Measurements from ENCODE around the gene TBC1D22B.
"Not testable (repeated sequence)": the region's sequence is repeated elsewhere in the genome, so short reads cannot be mapped to it uniquely, and the experiment has no call there.

The TBC1D22B gene

GRCh38 chr6:37334047-37334446 lies 76.5 kb downstream of the TBC1D22B start:
- in situ Hi-C loops (cut with MboI; ENCODE audit: low sequenced_read_pairs, unreplicated experiment), result no loop called here
- TF ChIP-seq CTCF (IDR thresholded peaks at IDR 0.05; ENCODE audit: borderline replicate concordance, control extremely low read depth, extremely low read depth, insufficient read depth, missing control alignments), result no peak
- no peak for DNase-seq (ENCODE audit: low spot score)

- in situ Hi-C loops (cut with MboI; ENCODE audit: low sequenced_read_pairs, unreplicated experiment), result not testable (repeated sequence)
Measured at GRCh38 chr6:37338317-37338716, 80.7 kb downstream of the TBC1D22B start.

GRCh38 chr6:37338745-37339255 lies 81.2 kb downstream of the TBC1D22B start:
- no peak for TF ChIP-seq CTCF (IDR thresholded peaks at IDR 0.05; ENCODE audit: borderline replicate concordance, control extremely low read depth, extremely low read depth, insufficient read depth, missing control alignments)
- no peak for DNase-seq (ENCODE audit: low spot score)
- in situ Hi-C loops (cut with MboI; ENCODE audit: low sequenced_read_pairs, unreplicated experiment), result no loop called here

More at GRCh38 chr6:37338317-37338716, 80.7 kb downstream of the TBC1D22B start:
- not testable (repeated sequence) for DNase-seq (ENCODE audit: low spot score)

GRCh38 chr6:37339741-37340638 lies 82.4 kb downstream of the TBC1D22B start:
- no peak for DNase-seq (ENCODE audit: low spot score)
- in situ Hi-C loops (cut with MboI; ENCODE audit: low sequenced_read_pairs, unreplicated experiment), result no loop called here
- no peak for TF ChIP-seq CTCF (IDR thresholded peaks at IDR 0.05; ENCODE audit: borderline replicate concordance, control extremely low read depth, extremely low read depth, insufficient read depth, missing control alignments)

- DNase-seq (ENCODE audit: low spot score), result no peak
- in situ Hi-C loops (cut with MboI; ENCODE audit: low sequenced_read_pairs, unreplicated experiment), result no loop called here
- TF ChIP-seq CTCF (IDR thresholded peaks at IDR 0.05; ENCODE audit: borderline replicate concordance, control extremely low read depth, extremely low read depth, insufficient read depth, missing control alignments), result no peak
Measured at GRCh38 chr6:37340639-37340943, 83.0 kb downstream of the TBC1D22B start.

- DNase-seq (ENCODE audit: low spot score), result no peak
- in situ Hi-C loops (cut with MboI; ENCODE audit: low sequenced_read_pairs, unreplicated experiment), result no loop called here
- TF ChIP-seq CTCF (IDR thresholded peaks at IDR 0.05; ENCODE audit: borderline replicate concordance, control extremely low read depth, extremely low read depth, insufficient read depth, missing control alignments), result no peak
Measured at GRCh38 chr6:37343248-37343647, 85.7 kb downstream of the TBC1D22B start.

GRCh38 chr6:37344308-37344707 lies 86.7 kb downstream of the TBC1D22B start:
- no peak for TF ChIP-seq CTCF (IDR thresholded peaks at IDR 0.05; ENCODE audit: borderline replicate concordance, control extremely low read depth, extremely low read depth, insufficient read depth, missing control alignments)
- no peak for DNase-seq (ENCODE audit: low spot score)
- in situ Hi-C loops (cut with MboI; ENCODE audit: low sequenced_read_pairs, unreplicated experiment), result no loop called here

- DNase-seq (ENCODE audit: low spot score); in situ Hi-C loops (cut with MboI; ENCODE audit: low sequenced_read_pairs, unreplicated experiment): not testable (repeated sequence)
Measured at GRCh38 chr6:37345804-37346203, 88.2 kb downstream of the TBC1D22B start.
